BE2C (cell line): ENCODE data around the gene HSD3B1.

Experiments used
- DNase-seq: peaks from one replicate; pipeline ENCODE4 v3.0.0-alpha.2; 2020
- H3K27me3 ChIP-seq: fragments of 250-450 bp; sonication (Bioruptor Pico); 2 replicates; pipeline ENCODE4 v1.5.1; 2020; ENCODE audit warnings: mild to moderate bottlenecking
- H3K36me3 ChIP-seq: fragments of 250-450 bp; sonication (Bioruptor Pico); 2 replicates; pipeline ENCODE4 v1.5.1; 2020; ENCODE audit warnings: mild to moderate bottlenecking
- H3K4me1 ChIP-seq: fragments of 250-450 bp; sonication (Bioruptor Pico); 2 replicates; pipeline ENCODE4 v1.5.1; 2020
- H3K4me3 ChIP-seq: 2 replicates; pipeline ENCODE4 v1.5.1; 2011; ENCODE audit warnings: low read depth, low read length
- H3K9me3 ChIP-seq: fragments of 250-450 bp; sonication (Bioruptor Pico); 2 replicates; pipeline ENCODE4 v1.5.1; 2020
- TF ChIP-seq, protein P1 (sequence below): IDR thresholded peaks from 2 replicates; pipeline ENCODE4 v1.5.1; 2012; ENCODE audit warnings: mild to moderate bottlenecking, low read depth, low read length

HSD3B1 gene

GRCh38 chr1:119544165-119544762, 37.3 kb downstream of the HSD3B1 start:
- TF ChIP-seq, protein P1, sequence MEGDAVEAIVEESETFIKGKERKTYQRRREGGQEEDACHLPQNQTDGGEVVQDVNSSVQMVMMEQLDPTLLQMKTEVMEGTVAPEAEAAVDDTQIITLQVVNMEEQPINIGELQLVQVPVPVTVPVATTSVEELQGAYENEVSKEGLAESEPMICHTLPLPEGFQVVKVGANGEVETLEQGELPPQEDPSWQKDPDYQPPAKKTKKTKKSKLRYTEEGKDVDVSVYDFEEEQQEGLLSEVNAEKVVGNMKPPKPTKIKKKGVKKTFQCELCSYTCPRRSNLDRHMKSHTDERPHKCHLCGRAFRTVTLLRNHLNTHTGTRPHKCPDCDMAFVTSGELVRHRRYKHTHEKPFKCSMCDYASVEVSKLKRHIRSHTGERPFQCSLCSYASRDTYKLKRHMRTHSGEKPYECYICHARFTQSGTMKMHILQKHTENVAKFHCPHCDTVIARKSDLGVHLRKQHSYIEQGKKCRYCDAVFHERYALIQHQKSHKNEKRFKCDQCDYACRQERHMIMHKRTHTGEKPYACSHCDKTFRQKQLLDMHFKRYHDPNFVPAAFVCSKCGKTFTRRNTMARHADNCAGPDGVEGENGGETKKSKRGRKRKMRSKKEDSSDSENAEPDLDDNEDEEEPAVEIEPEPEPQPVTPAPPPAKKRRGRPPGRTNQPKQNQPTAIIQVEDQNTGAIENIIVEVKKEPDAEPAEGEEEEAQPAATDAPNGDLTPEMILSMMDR, result peak; percentile 57
- H3K27me3 ChIP-seq, result no peaks in the 10 kb centered on the region
- peak; percentile 15 for DNase-seq
- no peaks in the 10 kb centered on the region for H3K9me3 ChIP-seq
- H3K36me3 ChIP-seq, result no peaks in the 10 kb centered on the region
- H3K4me3 ChIP-seq, result no peak overlapping the region
- H3K4me1 ChIP-seq, result no peaks in the 10 kb centered on the region

DNA sequence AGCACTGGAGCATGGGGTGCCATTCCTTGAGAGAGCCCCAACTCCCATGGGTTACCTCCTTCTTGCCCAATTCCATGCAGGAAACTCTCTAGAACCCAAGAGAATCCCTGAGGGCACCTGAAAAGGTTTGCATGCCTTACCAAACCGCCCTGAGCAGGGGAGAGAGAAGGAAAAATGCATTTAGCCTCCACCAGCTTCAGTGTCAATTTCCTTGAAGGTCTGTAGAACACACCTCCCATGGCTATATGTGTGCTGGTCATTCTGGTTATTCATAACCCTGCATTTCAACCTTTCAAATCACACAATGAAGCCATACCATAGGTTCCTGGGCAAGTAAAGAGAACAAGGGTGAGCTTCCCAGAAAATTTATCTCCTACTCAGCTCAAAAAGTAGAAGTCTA, 39.6 kb downstream of the HSD3B1 start:
- Histone ChIP-seq H3K4me3 (no peak overlapping the region), H3K9me3 (no peaks in the 10 kb centered on the region), H3K36me3 (no peaks in the 10 kb centered on the region), H3K27me3 (no peaks in the 10 kb centered on the region), H3K4me1 (no peaks in the 10 kb centered on the region)
- TF ChIP-seq, protein P1, result no peak
- no peak for DNase-seq

GRCh38 chr1:119547306-119547705, 40.3 kb downstream of the HSD3B1 start:
- Histone ChIP-seq H3K9me3 (no peaks in the 10 kb centered on the region), H3K4me1 (no peaks in the 10 kb centered on the region), H3K36me3 (no peaks in the 10 kb centered on the region), H3K4me3 (no peak overlapping the region), H3K27me3 (no peaks in the 10 kb centered on the region)
- TF ChIP-seq, protein P1, result no peak
- DNase-seq, result no peak

DNA sequence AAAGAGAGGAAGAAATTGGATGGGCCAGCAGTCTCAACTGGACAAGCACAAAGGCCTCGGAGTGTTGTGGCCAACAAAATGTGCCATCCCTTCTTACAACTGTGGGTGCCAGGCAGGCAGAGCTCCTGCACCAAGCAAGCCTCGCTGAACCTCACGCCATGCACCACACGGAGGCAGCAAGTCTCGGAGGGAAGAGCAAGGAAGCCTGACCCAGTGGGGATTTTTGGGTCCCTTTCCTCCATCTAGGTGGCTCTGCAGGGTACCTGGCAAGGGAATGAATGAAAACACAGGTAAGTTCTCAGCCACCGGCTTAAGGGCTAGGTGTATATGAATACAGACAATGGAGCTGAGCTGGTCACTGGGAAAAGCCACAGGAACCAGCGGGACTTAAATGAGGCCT, 40.8 kb downstream of the HSD3B1 start:
- Histone ChIP-seq H3K4me1 (no peaks in the 10 kb centered on the region), H3K4me3 (no peak overlapping the region), H3K9me3 (no peaks in the 10 kb centered on the region), H3K27me3 (no peaks in the 10 kb centered on the region), H3K36me3 (no peaks in the 10 kb centered on the region)
- DNase-seq, result no peak
- TF ChIP-seq, protein P1, result no peak

GRCh38 chr1:119549719-119550132, 42.7 kb downstream of the HSD3B1 start:
- Histone ChIP-seq H3K27me3 (no peaks in the 10 kb centered on the region), H3K9me3 (no peaks in the 10 kb centered on the region), H3K4me1 (no peaks in the 10 kb centered on the region), H3K36me3 (no peaks in the 10 kb centered on the region), H3K4me3 (no peak overlapping the region)
- peak; percentile 65 for DNase-seq
- TF ChIP-seq, protein P1, result peak; percentile 65

DNA sequence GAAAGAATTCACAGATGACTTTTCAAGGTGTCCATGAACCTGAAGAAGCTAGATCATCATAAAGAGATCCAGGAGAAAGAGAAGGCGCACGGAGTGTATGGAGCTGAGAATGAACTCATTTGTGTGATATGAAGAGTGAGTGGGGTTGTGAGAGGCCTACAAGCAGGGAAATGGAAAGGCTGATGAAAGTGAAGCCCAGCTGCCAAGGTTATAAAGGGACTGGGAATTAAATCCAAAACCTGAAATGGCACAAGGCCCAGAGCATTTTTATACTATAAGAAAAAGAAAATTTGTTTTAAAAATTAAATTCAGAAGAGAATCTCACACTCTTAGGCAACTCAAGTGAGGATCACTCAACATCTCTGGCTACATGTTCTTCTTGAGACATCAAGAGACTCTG, 43.4 kb downstream of the HSD3B1 start:
- DNase-seq, result no peak
- no peaks in the 10 kb centered on the region for H3K36me3 ChIP-seq
- H3K27me3 ChIP-seq, result no peaks in the 10 kb centered on the region
- no peaks in the 10 kb centered on the region for H3K9me3 ChIP-seq
- no peaks in the 10 kb centered on the region for H3K4me1 ChIP-seq
- TF ChIP-seq, protein P1, result no peak
- H3K4me3 ChIP-seq, result no peak overlapping the region
